ENCODE data around the gene TUBG2.
"Not testable (repeated sequence)": the region's sequence is repeated elsewhere in the genome, so short reads cannot be mapped to it uniquely, and the experiment has no call there.

The TUBG2 gene

GRCh38 chr17:42655528-42655927 is 3.6 kb upstream of the TUBG2 start:
- DNase-seq: no peak

DNA sequence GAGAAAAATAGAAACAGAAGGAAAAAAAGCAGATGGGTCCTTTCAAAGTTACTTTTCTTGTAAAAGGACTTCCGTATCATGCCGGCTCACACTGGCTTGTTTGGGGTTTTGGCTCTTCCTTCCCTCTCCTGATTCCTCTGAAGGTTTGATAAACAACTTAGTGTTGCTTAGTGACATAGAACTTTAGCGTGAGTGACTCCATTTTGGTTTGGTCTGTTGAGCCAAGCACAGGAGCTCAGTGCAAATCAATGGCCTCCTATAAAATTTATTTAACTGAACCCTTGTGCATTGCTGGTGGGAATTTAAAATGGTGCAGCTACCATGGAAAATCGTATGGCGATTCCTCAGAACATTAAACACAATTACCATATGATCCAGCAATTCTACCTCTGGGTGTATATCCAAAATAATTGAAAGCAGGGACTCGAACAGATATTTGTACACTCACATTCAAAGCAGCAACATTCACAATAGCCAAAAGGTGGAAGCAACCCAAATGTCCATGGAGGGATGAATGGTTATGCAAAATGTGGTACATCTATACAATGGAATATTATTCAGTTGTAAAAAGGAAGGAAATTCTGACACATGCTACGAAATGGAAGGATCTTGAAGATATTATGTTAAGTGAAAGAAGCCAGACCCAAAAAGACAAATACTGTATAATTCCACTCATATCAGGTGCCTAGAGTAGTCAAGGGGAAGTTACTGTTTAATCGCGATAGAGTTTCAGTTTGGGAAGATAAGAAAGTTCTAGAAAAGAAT is 1.1 kb upstream of the TUBG2 start:
- no peak for DNase-seq

GRCh38 chr17:42659932-42660274 is 819 bp downstream of the TUBG2 start:
- DNase-seq: not testable (repeated sequence)

GRCh38 chr17:42660692-42661345 is 1.7 kb downstream of the TUBG2 start:
- DNase-seq: no peak

- no peak for DNase-seq
Observed at GRCh38 chr17:42665581-42666001, 6.5 kb downstream of the TUBG2 start.

GRCh38 chr17:42666126-42666525 is 7.0 kb downstream of the TUBG2 start:
- not testable (repeated sequence) for DNase-seq

DNA sequence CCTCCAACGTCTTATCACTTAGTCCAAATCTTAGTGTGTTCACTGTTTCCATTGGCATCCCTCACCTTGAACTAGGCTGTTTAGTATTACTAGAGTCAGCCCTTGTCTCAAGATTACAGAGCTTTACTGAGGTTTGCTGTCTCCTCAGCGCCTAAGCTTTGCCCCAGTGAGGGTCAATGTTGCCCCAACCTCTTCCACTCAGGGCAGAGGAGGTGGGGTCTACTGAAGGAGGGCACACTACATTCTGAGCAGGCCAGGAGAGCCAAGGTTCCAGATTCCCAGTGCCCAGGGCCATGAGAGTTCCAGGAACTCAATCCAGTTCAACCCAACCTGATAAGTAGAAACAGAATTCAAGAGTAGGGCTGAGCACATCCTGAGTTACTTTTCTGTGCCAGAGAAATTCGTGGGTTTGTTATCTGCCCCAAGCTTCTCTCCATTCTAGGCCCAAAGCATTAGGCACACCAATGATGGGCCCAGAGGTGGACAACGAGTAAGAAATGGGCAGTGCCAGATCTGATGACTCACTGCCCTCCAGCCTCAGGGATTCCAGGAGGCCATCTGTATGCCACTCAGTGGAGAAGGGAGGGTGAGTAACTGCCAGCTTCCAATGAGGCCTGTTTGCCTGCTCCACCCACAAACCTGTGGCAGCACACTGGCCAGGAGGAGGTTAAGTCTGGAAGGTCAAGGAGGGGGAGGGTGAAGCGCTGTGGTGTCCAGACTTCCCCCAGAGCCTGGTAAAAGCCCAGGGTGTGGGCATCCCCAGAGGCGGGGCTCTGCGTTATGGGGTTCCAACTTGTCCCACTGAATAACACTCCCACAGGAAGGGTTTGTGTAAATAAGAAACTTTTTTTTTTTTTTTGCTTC is 8.2 kb downstream of the TUBG2 start:
- no peak for DNase-seq

GRCh38 chr17:42669705-42669976 is 10.6 kb downstream of the TUBG2 start:
- no peak for DNase-seq

GRCh38 chr17:42669977-42670788 is 11.1 kb downstream of the TUBG2 start:
- DNase-seq: peak; percentile 36

DNA sequence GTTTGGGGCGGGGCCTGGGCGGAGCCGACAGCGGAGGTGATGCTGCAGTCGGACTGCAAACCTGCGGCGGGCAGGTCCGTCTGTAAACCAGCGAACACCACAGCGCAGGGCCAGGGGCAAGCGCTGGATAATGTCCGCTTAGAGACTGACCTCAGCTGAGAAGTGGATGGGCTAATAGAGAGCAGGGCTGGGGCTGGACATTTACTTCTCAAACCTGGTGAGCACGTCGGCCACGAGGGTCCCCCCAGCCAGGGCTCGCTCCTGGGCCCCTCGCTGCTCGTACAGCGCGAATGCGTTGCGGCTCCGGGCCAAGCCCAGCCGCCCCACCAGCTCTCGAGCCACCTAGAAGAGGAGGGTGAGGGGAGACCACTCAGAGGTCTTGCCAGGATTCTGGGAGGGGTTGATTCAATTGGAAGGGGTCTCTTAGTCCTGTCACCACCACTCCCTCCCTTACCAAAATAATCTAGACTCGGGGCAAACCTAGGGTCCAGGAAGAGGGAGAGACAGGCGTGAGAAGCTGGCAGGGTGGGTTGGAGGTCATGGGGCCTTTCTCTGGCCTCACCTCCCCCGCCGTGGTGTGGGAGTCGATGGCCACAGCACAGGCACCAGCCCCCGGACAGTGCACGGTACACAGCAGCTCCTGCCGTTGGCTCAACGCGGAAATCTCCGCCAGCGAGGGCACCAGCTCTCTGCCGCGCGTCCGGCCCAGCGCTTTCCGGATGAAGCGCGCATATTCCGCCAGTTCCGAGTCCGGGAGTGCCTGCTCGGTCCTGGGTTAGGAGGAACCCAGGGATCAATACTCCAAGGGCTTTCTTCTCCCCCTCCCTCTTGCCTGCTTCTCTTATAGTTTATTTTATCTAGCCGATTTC is 11.9 kb downstream of the TUBG2 start:
- DNase-seq: no peak

GRCh38 chr17:42672038-42672437 is 13.0 kb downstream of the TUBG2 start:
- DNase-seq: no peak

DNA sequence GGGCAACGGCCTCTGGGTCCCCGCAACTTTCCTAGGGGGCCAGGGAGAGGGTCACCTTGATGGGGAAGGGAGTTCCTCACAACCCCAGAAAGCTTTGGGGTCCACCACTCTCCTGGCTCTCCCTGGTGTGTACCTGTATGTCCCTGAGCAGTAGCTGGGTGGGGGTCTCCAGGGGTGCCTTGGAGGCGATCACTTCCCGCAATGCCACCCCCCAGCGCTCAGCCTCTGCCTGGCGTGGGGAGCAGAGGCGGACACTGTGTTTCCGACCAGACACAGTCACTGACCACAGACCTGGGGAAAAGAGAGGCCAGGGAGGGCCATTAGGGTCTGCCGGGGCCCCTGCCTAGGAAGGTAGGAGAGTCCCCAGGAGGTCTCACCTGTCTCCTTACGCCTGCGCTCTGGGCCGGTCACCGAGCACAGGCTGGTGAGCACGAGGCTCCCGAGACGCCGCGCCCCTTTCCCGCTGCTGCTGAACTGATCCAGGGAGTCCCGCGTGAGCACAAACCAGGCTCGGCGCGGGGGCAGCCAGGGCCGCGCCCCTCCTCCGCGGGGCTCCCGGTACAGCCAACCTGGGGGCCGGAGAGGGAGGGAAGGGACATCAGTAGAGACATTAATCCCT is 14.3 kb downstream of the TUBG2 start:
- DNase-seq: no peak

DNA sequence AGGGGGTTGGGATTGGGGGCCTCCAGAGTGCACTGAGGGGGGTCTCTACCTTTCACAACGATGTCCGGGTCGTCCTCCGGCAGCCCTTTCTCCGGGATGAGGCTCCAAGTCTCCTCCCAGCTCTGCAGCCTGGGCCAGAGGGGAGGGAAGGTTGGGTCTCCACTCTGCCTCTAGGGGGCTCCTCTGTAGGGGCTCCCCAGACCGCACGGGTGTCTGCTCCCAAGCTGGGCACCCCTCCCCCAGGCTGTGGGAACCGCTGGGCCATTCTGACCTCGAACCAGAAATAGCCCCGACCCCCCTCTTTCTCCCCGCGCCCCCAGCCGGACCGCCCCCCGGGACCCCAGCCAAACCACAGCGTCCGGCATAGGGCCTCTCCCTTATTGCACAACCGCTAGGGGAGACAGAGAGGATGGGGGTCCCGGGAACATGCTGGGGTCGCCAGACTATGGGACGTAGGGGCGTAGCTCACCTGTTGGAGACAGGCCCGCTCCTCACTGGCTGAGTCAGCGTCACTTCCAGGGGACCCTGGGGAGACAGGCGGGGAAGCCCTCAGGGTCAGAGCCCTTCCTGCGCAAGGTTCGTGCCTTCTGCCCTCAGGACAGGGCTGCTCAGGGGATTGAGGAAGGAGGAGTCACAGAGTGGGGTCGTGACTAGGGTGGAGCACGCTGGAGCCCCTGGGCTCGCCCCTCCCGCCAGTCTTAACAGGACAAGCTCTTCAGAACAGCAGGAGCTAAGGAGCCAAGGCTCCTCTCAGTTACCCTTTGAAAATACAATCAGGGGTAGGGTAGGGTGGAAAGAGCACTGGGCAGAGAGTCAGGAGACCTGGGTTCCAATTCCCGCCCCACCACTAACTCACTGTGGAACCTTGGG is 15.0 kb downstream of the TUBG2 start:
- DNase-seq: no peak

- DNase-seq: no peak
Observed at GRCh38 chr17:42674755-42675347, 15.8 kb downstream of the TUBG2 start.

DNA sequence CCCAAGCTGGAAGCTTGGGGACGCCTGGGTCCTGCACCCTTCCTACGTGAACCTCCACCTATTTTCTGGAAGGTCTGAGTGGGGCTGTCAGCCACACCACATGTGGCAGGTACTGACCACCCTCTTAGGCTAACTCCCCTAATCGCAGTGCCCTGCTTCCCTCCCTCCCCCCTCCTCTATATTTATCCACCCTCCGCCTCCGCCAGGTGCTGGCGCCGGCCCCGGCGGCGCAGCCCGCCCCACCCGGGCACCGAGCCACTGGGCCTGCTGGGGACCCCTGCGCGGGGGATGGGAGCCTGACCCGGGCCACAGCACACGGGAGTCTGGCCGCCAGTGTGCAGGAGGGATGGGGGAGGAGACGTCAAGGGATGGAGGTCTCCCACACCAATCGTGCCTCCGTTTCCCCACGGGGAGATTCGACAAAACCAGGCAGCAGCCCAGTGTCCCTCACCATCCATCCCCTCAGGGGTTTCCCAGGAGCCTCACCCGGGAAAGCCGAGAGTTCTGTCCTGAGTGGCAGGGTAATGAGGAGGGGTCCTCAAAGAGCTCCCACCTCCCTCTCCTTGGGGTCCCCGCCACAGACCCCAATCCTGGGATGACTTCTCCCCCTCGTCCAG is 16.4 kb downstream of the TUBG2 start:
- no peak for DNase-seq

DNA sequence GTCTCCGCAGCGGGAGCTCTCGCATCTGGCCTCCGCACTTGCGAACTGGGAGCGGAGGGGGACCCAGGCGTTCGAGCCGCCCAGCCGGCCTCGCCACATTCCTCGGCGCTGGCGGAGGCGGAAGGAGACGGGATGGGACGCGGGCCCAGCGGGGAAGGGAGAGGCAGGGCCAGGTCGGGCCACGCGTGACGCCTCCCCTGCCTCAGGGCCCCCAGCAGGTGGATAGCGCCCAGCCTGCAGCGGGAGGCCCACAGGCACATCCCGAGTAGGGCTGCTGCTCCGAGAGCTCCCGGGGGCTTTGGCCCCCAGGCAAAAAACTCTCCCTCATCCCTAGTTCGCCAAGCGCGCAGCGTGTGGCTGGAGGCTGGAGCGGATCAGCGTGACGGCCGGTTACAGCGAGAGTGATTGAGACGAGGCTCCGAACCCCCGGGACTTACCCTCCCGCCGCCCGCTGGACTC is 16.9 kb downstream of the TUBG2 start:
- no peak for DNase-seq

GRCh38 chr17:42676424-42677011 is 17.4 kb downstream of the TUBG2 start, which contains the start of gene PLEKHH3:
Gene PLEKHH3 (minus strand): TSS chr17:42676994. CDS start chr17:42676563, 431 bp downstream.
- DNase-seq: no peak

DNA sequence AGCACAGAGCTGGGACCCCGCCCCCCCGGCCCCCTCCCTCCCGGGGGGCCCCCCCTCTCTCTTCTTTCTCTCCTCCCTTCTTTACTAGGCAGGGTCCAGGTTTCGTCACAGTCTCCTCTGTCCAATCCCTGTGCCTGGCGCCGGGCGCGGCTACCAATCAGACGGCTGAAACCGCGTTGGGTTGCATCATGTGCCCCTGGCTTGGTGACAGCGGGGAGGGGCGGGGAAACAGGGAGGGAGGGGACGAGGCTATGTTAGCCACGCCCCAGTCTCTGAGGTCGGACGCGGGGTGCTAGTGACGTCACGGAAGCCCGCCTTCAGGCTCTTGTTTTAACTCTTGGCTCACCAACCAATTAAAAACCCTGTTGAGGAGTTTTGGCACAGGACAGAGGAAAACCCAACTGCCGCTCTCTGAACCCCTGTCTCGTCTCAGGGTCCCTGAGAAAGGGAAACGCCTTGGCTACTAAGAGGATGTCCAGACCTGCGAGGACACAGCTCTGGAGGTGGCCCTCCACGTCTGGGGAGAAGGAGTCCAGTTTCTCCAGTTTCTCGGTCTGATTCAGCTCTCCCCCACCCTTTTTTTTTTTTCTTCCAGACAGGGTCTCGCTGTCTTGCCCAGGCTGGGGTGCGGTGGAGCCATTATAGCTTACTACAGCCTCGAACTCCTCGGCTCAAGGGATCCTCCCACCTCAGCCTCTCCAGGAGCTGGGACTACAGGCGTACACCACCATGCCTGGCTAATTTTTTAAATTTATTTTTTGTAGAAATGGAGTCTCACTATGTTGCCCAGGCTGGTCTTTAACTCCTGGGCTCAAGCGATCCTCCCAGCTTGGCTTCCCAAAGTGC is 18.2 kb downstream of the TUBG2 start:
- DNase-seq: peak; percentile 100
